ENCODE results near the gene UXS1.

The UXS1 gene

GRCh38 chr2:106090916-106091618 is 103.0 kb downstream of the UXS1 start:
- no peak for ATAC-seq
- no peak for TF ChIP-seq TOX (CRISPR knock-in tag; IDR thresholded peaks at IDR 0.05; ENCODE audit: borderline replicate concordance)
- no peak for TF ChIP-seq TSHZ2 (CRISPR knock-in tag; IDR thresholded peaks at IDR 0.05)
- TF ChIP-seq CSRNP3 (CRISPR knock-in tag; IDR thresholded peaks at IDR 0.05), result no peak
- TF ChIP-seq ISL1 (CRISPR knock-in tag; IDR thresholded peaks at IDR 0.05), result no peak
- no peak for TF ChIP-seq ZFP30 (CRISPR knock-in tag; IDR thresholded peaks at IDR 0.05)
- TF ChIP-seq SNAI2 (CRISPR knock-in tag; IDR thresholded peaks at IDR 0.05), result no peak
- TF ChIP-seq TCF4 (CRISPR knock-in tag; IDR thresholded peaks at IDR 0.05; ENCODE audit: borderline replicate concordance), result no peak
- TF ChIP-seq RARB (CRISPR knock-in tag; IDR thresholded peaks at IDR 0.05), result no peak
- no peak for TF ChIP-seq BACH2 (CRISPR knock-in tag; IDR thresholded peaks at IDR 0.05; ENCODE audit: borderline replicate concordance)
- no peak for TF ChIP-seq CSDC2 (CRISPR knock-in tag; IDR thresholded peaks at IDR 0.05)
- no peak for TF ChIP-seq PATZ1 (CRISPR knock-in tag; IDR thresholded peaks at IDR 0.05; ENCODE audit: borderline replicate concordance)
- no peak for TF ChIP-seq ESRRG (CRISPR knock-in tag; IDR thresholded peaks at IDR 0.05)
- TF ChIP-seq ZNF70 (CRISPR knock-in tag; IDR thresholded peaks at IDR 0.05), result no peak
- no peak for TF ChIP-seq OSR1 (CRISPR knock-in tag; IDR thresholded peaks at IDR 0.05)

GRCh38 chr2:106089611-106090010 is 104.5 kb downstream of the UXS1 start:
- TF ChIP-seq ZC3H10 (CRISPR knock-in tag; IDR thresholded peaks at IDR 0.05) (no peak), ZFP3 (CRISPR knock-in tag; IDR thresholded peaks at IDR 0.05) (no peak), ZNF565 (CRISPR knock-in tag; conservative IDR thresholded peaks at IDR 0.05; ENCODE audit: low read depth) (no peak), ZFP30 (CRISPR knock-in tag; IDR thresholded peaks at IDR 0.05) (no peak), ZNF70 (CRISPR knock-in tag; IDR thresholded peaks at IDR 0.05) (no peak), SNAI2 (CRISPR knock-in tag; IDR thresholded peaks at IDR 0.05) (no peak), PPARA (CRISPR knock-in tag; IDR thresholded peaks at IDR 0.05; ENCODE audit: borderline replicate concordance) (no peak), TSHZ2 (CRISPR knock-in tag; IDR thresholded peaks at IDR 0.05) (no peak), RARB (CRISPR knock-in tag; IDR thresholded peaks at IDR 0.05) (no peak), OSR1 (CRISPR knock-in tag; IDR thresholded peaks at IDR 0.05) (no peak), ESRRG (CRISPR knock-in tag; IDR thresholded peaks at IDR 0.05) (no peak), ISL1 (CRISPR knock-in tag; IDR thresholded peaks at IDR 0.05) (no peak), CSDC2 (CRISPR knock-in tag; IDR thresholded peaks at IDR 0.05) (no peak), ARNTL (CRISPR knock-in tag; IDR thresholded peaks at IDR 0.05; ENCODE audit: borderline replicate concordance, low read depth) (no peak), CREB5 (CRISPR knock-in tag; IDR thresholded peaks at IDR 0.05; ENCODE audit: low read depth) (no peak), GLIS3 (CRISPR knock-in tag; IDR thresholded peaks at IDR 0.05) (no peak), PATZ1 (CRISPR knock-in tag; IDR thresholded peaks at IDR 0.05; ENCODE audit: borderline replicate concordance) (no peak)
- no peak for ATAC-seq

Data from SK-N-SH treated with all-trans-retinoic acid at 6 μM for 48 hours (cell line).